Measurements from ENCODE around the gene RBM23. TPM values are rescaled to one million over a fixed set of nuclear protein-coding genes. Genes with fewer than 3 reads are reported as not detected.

The RBM23 gene
- polyA plus RNA-seq, 1 donor (not counting 4 experiments of a cell fraction or from before 2014, with no cell fraction given): 50.8 TPM

- dilution Hi-C loops (cut with MboI; ENCODE audit: extremely low pct_ligation_motif_present, low sequenced_read_pairs): no loop called here
- Histone ChIP-seq H2AFZ (ENCODE audit: control insufficient read depth, low read length) (no peak overlapping the region), H3K27me3 (ENCODE audit: control insufficient read depth, extremely low read depth, insufficient read depth, low read length) (no peaks in the 10 kb centered on the region), H4K20me1 (ENCODE audit: control insufficient read depth, extremely low read depth, insufficient read depth, low read length) (no peaks in the 10 kb centered on the region), H3K79me2 (ENCODE audit: control insufficient read depth, insufficient read depth, low read length) (peaks cover 30% of the 10 kb centered on the region), H3K9me3 (ENCODE audit: control insufficient read depth, low read depth, low read length) (no peaks in the 10 kb centered on the region), H3K36me3 (ENCODE audit: control insufficient read depth in 2 of 2, extremely low read depth in 1 of 2, insufficient read depth in 2 of 2, low read length in 2 of 2) (peaks cover 38 to 51% of the 10 kb centered on the region in 2 experiments), H3K9me1 (ENCODE audit: control insufficient read depth, extremely low read depth, insufficient read depth, low read length) (no peaks in the 10 kb centered on the region), H3K4me2 (ENCODE audit: control insufficient read depth, extremely low read depth, insufficient read depth, low read depth, low read length) (no peak overlapping the region), H3K27ac (ENCODE audit: control insufficient read depth, insufficient read depth, low read length) (peak overlapping the region; percentile 47), H3K4me1 (ENCODE audit: control insufficient read depth, extremely low read depth, insufficient read depth, low read length) (peaks cover 62% of the 10 kb centered on the region), H3K4me3 (ENCODE audit: control insufficient read depth in 2 of 3, extremely low read depth in 1 of 3, insufficient read depth in 2 of 3, low read depth in 1 of 3, low read length in 3 of 3) (no peak overlapping the region), H3K9ac (ENCODE audit: control insufficient read depth, extremely low read depth, insufficient read depth, low read length) (peak overlapping the region; percentile 28)
- DNase-seq (ENCODE audit: low read depth, low spot score): no peak
- no peak for TF ChIP-seq CTCF (optimal IDR thresholded peaks at IDR 0.05 in 1 of 3, IDR thresholded peaks at IDR 0.05 in 1 of 3, conservative IDR thresholded peaks at IDR 0.05 in 1 of 3; ENCODE audit: extremely low read depth in 1 of 3, insufficient read depth in 2 of 3, low read length in 3 of 3)
- no peak for TF ChIP-seq EZH2 (IDR thresholded peaks at IDR 0.05; ENCODE audit: low read length)
- no peak for FAIRE-seq
Measured at GRCh38 chr14:22846811-22847307, 72.1 kb downstream of the RBM23 start.

- Histone ChIP-seq H3K27ac (ENCODE audit: control insufficient read depth, insufficient read depth, low read length) (peak overlapping the region; percentile 47), H3K9me1 (ENCODE audit: control insufficient read depth, extremely low read depth, insufficient read depth, low read length) (peaks cover 3% of the 10 kb centered on the region), H3K79me2 (ENCODE audit: control insufficient read depth, insufficient read depth, low read length) (peaks cover 38% of the 10 kb centered on the region), H3K4me2 (ENCODE audit: control insufficient read depth, extremely low read depth, insufficient read depth, low read depth, low read length) (no peak overlapping the region), H3K9ac (ENCODE audit: control insufficient read depth, extremely low read depth, insufficient read depth, low read length) (peak overlapping the region; percentile 28), H3K4me1 (ENCODE audit: control insufficient read depth, extremely low read depth, insufficient read depth, low read length) (peaks cover 54% of the 10 kb centered on the region), H3K9me3 (ENCODE audit: control insufficient read depth, low read depth, low read length) (no peaks in the 10 kb centered on the region), H2AFZ (ENCODE audit: control insufficient read depth, low read length) (no peak overlapping the region), H3K4me3 (ENCODE audit: control insufficient read depth in 2 of 3, extremely low read depth in 1 of 3, insufficient read depth in 2 of 3, low read depth in 1 of 3, low read length in 3 of 3) (no peak overlapping the region), H3K36me3 (ENCODE audit: control insufficient read depth in 2 of 2, extremely low read depth in 1 of 2, insufficient read depth in 2 of 2, low read length in 2 of 2) (peaks cover 45 to 59% of the 10 kb centered on the region in 2 experiments), H4K20me1 (ENCODE audit: control insufficient read depth, extremely low read depth, insufficient read depth, low read length) (no peaks in the 10 kb centered on the region), H3K27me3 (ENCODE audit: control insufficient read depth, extremely low read depth, insufficient read depth, low read length) (no peaks in the 10 kb centered on the region)
- TF ChIP-seq CTCF (optimal IDR thresholded peaks at IDR 0.05 in 1 of 3, IDR thresholded peaks at IDR 0.05 in 1 of 3, conservative IDR thresholded peaks at IDR 0.05 in 1 of 3; ENCODE audit: extremely low read depth in 1 of 3, insufficient read depth in 2 of 3, low read length in 3 of 3): no peak
- no peak for TF ChIP-seq EZH2 (IDR thresholded peaks at IDR 0.05; ENCODE audit: low read length)
- DNase-seq (ENCODE audit: low read depth, low spot score) (no peak), FAIRE-seq (no peak)
- dilution Hi-C loops (cut with MboI; ENCODE audit: extremely low pct_ligation_motif_present, low sequenced_read_pairs): no loop called here
Measured at GRCh38 chr14:22845821-22846625, 72.9 kb downstream of the RBM23 start.
